Heart right ventricle (tissue), 16 donors: Measurements from ENCODE around the gene MTHFD2L. TPM values are rescaled to one million over a fixed set of nuclear protein-coding genes. Genes with fewer than 3 reads are reported as not detected.

Experiments
- ATAC-seq, 8 donors: fragments of 200-7000 bp; cut with Tn5 transposase; one replicate each; pipeline ENCODE4 v1.9.1; 2020; ENCODE audit warnings: mild to moderate bottlenecking in 8 of 8, moderate library complexity in 8 of 8, moderate number of reproducible peaks in 1 of 8
- DNase-seq, 2 donors: peaks; one replicate each; pipeline ENCODE4 v3.0.0-alpha.2; 2020
- H3K27ac ChIP-seq, 10 donors: fragments of 200-600 bp; sonication (generic) in 2 of 10; one replicate each; pipeline versions ENCODE4 v1.5.0 to v1.8.0; 2020 to 2022; ENCODE audit warnings: mild to moderate bottlenecking in 3 of 10
- H3K27me3 ChIP-seq, 7 donors: fragments of 200-600 bp; one replicate each; pipeline ENCODE4 v1.8.0; 2021 to 2022; ENCODE audit warnings: mild to moderate bottlenecking in 2 of 7
- H3K36me3 ChIP-seq, 9 donors: fragments of 200-600 bp; sonication (generic) in 1 of 9; one replicate each; pipeline versions ENCODE4 v1.5.0 to v1.8.0; 2020 to 2022; ENCODE audit warnings: mild to moderate bottlenecking in 2 of 9
- H3K4me1 ChIP-seq, 9 donors: fragments of 200-600 bp; sonication (generic) in 1 of 9; one replicate each; pipeline versions ENCODE4 v1.5.0 to v1.8.0; 2020 to 2022; ENCODE audit warnings: mild to moderate bottlenecking in 4 of 9
- H3K4me3 ChIP-seq, 10 donors: fragments of 200-600 bp; sonication (generic) in 2 of 10; one replicate each; pipeline versions ENCODE4 v1.5.0 to v1.8.0; 2020 to 2022; ENCODE audit warnings: mild to moderate bottlenecking in 7 of 10, moderate library complexity in 2 of 10
- H3K9me3 ChIP-seq, 11 donors: fragments of 200-600 bp in 10 of 11; sonication (generic) in 2 of 11; one replicate each; pipeline versions ENCODE4 v1.5.0 to v1.8.0; 2013 to 2022; ENCODE audit warnings: mild to moderate bottlenecking in 2 of 11, control low read depth in 1 of 11, moderate library complexity in 1 of 11
- WGBS, 2 donors: extraction: QIAGEN DNeasy Blood & Tissue Kit; methylation state at CpG; one replicate each; pipeline ENCODE4 v1.1.7; 2013; ENCODE audit warnings: inconsistent platforms in 1 of 2; 5-methylcytosine and 5-hydroxymethylcytosine counted together
- intact Hi-C, 10 donors: fragments of 100-400 bp; cut with DNase I; formaldehyde crosslinking; loops; one replicate each; pipeline versions ENCODE4 v1.11.1 to v1.14.2; 2022
- polyA plus RNA-seq, 2 donors: library from polyadenylated mRNA; stranded (reverse); fragments of 200-250 nt; gene quantifications; one replicate each; pipeline ENCODE4 v1.2.3, GENCODE V29; 2013
- total RNA-seq, 10 donors: library from RNA; stranded (reverse); fragmentation: NEBNext Ultra II Directional in 3 of 10; extraction: Animal tissue kit (Norgen Biotek cat#: 25700) in 3 of 10; gene quantifications; one replicate each; pipeline versions ENCODE4 v1.2.1 to v1.2.4, GENCODE V29; 2021 to 2023
- TF ChIP-seq, protein P1 (sequence below), 9 donors: fragments of 200-600 bp; sonication (generic) in 2 of 9; IDR thresholded peaks; one replicate each; pipeline versions ENCODE4 v1.5.0 to v1.8.0; 2021 to 2022; ENCODE audit warnings: antibody characterized with exemption in 9 of 9, mild to moderate bottlenecking in 5 of 9, moderate library complexity in 1 of 9
- donor health status: Arrhythmogenic right ventricular cardiomyopathy.
- donor health status: ischemic (EF 13 %, LVEDD 7.1; RV severe dilation, severe dysfunction).
- donor health status: healthy with polysubstance abuse.
- donor health status: DM: no; HTN: yes; CAD: no.
- donor health status: DM: no; HTN: no; CAD: no.
- donor health status: ischemic (EF 25% LVEDD 6.9; RV normal size, moderate dysfunction).
- donor health status: ischemic (EF 25% LVEDD 5.7; RV mildly dilated, moderate dysfunction).
- donor health status: healthy.
- donor health status: DM: yes; HTN: yes; CAD: no.
- donor health status: Ischemic cardiomyopathy.
- donor health status: ischemic (EF 35%, LVEDD 5.7; RV mildly dilated, moderate dysfunction).
- donor health status: nonischemic (EF 11% LVEDD 7.7; RV severe dilation, severe dysfunction).
- donor health status: DM: yes; HTN: yes; CAD: no.
- donor health status: PGD.
- donor health status: ischemic (EF 29% LVEDD 5.4; RV normal size, mild dysfunction).
- donor health status: nonischemic (EF 23%, LVEDD 6.1; RV moderate dilation, normal function).

Gene MTHFD2L
- total and polyA plus RNA-seq, 12 donors: 5.7 to 19.3 (median 11.8) TPM

DNA sequence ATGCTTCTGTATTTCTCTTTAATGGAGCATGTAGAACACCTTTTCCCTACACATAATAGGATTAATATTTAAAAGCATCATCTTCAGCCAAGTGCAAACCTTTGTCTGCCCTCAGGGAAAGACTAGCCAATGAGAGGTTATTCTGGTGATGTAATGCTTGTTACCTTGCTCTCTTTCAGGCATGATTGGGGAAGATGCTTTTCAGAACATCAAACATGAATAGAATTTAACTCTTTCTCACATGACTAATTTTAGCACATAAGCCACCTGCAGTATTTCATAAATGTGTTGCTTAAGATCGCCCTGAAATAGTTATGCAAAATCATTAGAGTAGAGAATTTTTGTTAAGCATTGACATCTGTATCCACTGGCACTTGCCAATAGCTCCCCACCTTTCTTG is 139.6 kb downstream of the MTHFD2L start:
- no peaks in the 10 kb centered on the region for H3K27me3 ChIP-seq
- peaks cover 0 to 1% (median 0%) of the 10 kb centered on the region in 11 donors for H3K9me3 ChIP-seq
- WGBS, 2 donors: 72 to 89% methylated on average over 1 of the region's 1 CpG
- ATAC-seq (no peak), DNase-seq (no peak)
- no peaks in the 10 kb centered on the region for H3K36me3 ChIP-seq
- intact Hi-C loops: no loop called here
- no peaks in the 10 kb centered on the region for H3K4me1 ChIP-seq
- no peak overlapping the region for H3K27ac ChIP-seq
- H3K4me3 ChIP-seq: no peak overlapping the region
- TF ChIP-seq, protein P1, sequence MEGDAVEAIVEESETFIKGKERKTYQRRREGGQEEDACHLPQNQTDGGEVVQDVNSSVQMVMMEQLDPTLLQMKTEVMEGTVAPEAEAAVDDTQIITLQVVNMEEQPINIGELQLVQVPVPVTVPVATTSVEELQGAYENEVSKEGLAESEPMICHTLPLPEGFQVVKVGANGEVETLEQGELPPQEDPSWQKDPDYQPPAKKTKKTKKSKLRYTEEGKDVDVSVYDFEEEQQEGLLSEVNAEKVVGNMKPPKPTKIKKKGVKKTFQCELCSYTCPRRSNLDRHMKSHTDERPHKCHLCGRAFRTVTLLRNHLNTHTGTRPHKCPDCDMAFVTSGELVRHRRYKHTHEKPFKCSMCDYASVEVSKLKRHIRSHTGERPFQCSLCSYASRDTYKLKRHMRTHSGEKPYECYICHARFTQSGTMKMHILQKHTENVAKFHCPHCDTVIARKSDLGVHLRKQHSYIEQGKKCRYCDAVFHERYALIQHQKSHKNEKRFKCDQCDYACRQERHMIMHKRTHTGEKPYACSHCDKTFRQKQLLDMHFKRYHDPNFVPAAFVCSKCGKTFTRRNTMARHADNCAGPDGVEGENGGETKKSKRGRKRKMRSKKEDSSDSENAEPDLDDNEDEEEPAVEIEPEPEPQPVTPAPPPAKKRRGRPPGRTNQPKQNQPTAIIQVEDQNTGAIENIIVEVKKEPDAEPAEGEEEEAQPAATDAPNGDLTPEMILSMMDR (IDR thresholded peaks at IDR 0.05): no peak

DNA sequence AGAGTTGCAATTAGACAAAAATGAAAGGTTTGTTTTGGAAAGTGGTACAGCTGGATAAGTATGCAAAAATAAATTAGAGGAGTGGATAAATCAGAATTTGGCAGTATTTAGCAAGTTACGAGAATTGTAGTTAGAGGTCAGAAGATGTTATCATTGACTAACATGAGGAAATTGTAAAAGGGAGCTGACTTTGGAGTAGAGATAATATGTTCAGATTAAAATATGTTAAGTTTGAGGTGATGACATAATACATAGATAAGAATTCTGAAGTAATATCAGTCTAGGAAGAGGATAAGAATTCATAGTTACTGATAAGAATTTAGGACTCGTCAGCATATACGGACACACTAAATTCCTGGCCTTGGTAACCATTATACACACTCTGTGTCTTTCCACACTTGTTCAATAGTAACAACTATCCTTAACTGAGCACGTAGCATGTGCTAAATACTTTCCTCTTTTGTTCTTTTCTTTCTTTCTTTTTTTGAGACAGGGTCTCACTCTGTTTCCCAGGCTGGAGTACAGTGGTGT is 146.2 kb downstream of the MTHFD2L start:
- intact Hi-C loops: loop anchor here in 2 of 10 donors (10.0 kb wide), 2 partner anchors 79 to 109 kb away; no protein-coding TSS in a partner anchor

DNA sequence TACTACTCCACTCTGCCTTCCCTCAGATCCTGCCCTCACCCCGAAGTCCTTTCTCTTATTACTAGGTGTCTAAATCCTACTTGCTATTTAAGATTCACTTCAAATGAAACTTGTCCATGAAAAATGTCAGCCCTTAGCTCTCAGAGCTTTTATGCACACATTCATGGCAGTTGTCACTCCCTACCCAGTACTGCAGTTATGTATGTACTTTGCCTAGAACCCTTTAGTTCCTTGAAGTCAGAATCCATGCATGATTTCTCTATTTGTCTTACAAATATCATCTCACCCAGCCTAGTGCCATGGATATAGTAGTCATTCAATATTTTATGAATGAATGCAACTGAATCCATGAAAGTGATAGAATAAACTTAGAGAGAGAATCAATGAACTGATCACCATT is 147.1 kb downstream of the MTHFD2L start:
- Histone ChIP-seq H3K27ac (no peak overlapping the region), H3K27me3 (no peaks in the 10 kb centered on the region), H3K4me3 (no peak overlapping the region), H3K36me3 (no peaks in the 10 kb centered on the region), H3K4me1 (no peaks in the 10 kb centered on the region), H3K9me3 (no peaks in the 10 kb centered on the region)
- TF ChIP-seq, protein P1 (IDR thresholded peaks at IDR 0.05): no peak
- intact Hi-C loops: loop anchor here in 2 of 10 donors (10.0 kb wide), 2 partner anchors 80 to 110 kb away; no protein-coding TSS in a partner anchor
- ATAC-seq (no peak), DNase-seq (no peak)
- 96 to 100% methylated on average over 1 of the region's 1 CpG for WGBS, 2 donors

More for the DNA sequence above, 146.2 kb downstream of the MTHFD2L start:
- 60 to 70% methylated on average over 4 of the region's 4 CpGs for WGBS, 2 donors
- Histone ChIP-seq H3K36me3 (no peaks in the 10 kb centered on the region), H3K4me1 (no peaks in the 10 kb centered on the region), H3K4me3 (no peak overlapping the region), H3K27ac (no peak overlapping the region), H3K27me3 (no peaks in the 10 kb centered on the region), H3K9me3 (no peaks in the 10 kb centered on the region)
- DNase-seq: no peak
- TF ChIP-seq, protein P1 (IDR thresholded peaks at IDR 0.05): no peak
- no peak for ATAC-seq

DNA sequence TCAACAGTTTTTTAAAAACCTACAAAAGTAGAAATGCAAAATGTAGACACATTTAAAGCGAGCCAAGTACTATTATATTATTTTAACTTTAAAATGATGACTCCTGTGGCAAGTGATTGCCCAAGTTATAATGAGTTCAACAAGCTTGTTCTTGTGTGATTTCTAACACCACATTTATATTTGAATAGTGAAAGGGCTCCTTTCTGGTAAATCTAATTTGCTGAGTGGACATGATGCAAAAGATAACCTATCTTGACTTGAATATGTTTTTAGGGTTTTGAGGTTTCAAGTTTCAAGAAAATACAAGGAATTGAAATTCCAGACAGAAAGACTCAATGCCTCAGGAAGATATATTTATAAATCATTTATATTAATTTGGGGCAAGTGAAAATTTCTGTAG is 149.3 kb downstream of the MTHFD2L start:
- 97 to 98% methylated on average over 1 of the region's 1 CpG for WGBS, 2 donors
- intact Hi-C loops: loop anchor here in 2 of 10 donors (10.0 kb wide), 2 partner anchors 82 to 112 kb away; no protein-coding TSS in a partner anchor
- Histone ChIP-seq H3K4me3 (no peak overlapping the region), H3K27ac (no peak overlapping the region), H3K4me1 (no peaks in the 10 kb centered on the region), H3K36me3 (no peaks in the 10 kb centered on the region), H3K27me3 (no peaks in the 10 kb centered on the region), H3K9me3 (no peaks in the 10 kb centered on the region)
- DNase-seq (no peak), ATAC-seq (no peak)
- TF ChIP-seq, protein P1 (IDR thresholded peaks at IDR 0.05): no peak
